ENCODE data around the gene VTI1A.
"Not testable (repeated sequence)": the region's sequence is repeated elsewhere in the genome, so short reads cannot be mapped to it uniquely, and the experiment has no call there.

Gene VTI1A

DNA sequence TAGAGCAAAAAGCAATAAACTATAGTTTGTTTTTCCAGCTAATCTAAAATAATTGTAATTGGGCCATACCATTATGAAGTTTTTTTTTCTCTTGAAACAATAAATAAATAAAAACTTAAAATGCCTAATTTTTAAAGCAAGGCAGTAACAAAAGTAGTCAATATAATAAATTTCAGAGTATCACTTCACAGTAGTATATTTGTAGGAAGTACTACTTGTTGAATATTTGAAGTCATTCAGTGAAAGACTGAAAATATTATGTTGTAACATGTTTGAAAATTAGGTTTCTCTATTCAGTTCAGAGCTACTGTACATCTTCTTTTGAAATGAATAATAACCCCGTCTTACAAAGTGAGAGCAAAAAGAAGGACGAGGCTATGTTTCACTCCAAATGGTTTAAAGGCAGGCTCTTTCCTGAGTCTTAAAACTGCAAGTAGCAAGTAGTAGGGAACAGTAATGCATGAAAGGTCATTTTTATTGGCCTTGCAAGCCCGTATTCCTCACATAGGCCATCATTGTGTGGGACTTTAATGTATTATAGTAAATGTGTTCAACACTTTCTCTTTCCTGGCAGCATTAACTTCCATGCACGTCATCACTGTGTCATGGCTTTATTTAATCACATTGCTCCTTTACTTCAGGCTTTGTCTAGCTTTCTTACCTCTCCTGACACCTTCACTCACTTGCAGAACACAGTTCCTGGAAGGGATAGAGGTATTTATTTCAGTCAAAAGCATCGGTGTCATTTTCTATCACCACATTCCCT is 141.4 kb downstream of the VTI1A start:
- DNase-seq (ENCODE audit: low read depth in 3 of 3), result no peak

- DNase-seq (ENCODE audit: low read depth in 3 of 3), result no peak
Measured at GRCh38 chr10:112589081-112589480, 142.1 kb downstream of the VTI1A start.

GRCh38 chr10:112590786-112591185 is 143.8 kb downstream of the VTI1A start:
- not testable (repeated sequence) for DNase-seq (ENCODE audit: low read depth in 3 of 3)

- DNase-seq (ENCODE audit: low read depth in 3 of 3), result no peak
Measured at GRCh38 chr10:112593023-112593422, 146.0 kb downstream of the VTI1A start.

DNA sequence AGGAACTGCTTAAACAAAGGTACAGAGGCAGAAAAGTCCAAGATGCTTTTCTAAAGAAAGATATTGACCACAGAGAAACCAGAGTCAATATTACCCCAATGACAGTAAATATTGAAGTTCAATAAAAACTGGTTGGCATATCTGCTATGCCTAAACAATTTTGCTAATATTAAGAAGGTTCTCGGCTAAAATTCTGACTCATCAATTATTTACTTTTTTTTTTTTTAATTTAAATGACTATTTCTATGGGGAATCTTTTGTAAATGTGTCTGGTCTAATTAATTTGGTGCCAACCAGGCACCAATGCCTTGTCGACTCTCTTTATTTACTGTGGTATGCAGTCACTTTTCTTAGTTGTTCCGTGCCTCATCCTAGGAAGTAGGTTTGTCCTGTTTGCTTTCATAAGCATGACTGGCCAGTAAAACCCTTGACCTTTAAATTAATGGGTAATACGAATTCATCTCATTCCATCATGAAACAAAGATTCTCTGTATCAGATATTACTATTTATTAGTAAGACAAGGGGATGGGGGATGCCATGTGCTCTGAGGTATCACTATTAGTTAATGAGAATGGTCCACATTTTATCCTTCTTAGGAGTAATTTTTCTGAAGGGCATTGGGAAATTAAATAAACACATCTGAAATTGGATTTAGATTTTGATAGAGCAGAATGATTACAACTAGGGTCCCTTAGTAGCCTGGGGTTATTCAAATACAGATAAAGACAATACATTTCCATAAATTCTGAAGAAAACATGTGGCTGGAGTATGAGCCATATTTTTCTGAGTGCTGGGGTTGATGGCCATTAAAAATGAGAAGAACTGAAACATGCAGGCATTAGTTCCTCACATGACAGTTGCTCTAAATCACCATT is 154.4 kb downstream of the VTI1A start:
- no peak for DNase-seq (ENCODE audit: low read depth in 3 of 3)

GRCh38 chr10:112603062-112603461 is 156.0 kb downstream of the VTI1A start:
- DNase-seq (ENCODE audit: low read depth in 3 of 3), result no peak

DNA sequence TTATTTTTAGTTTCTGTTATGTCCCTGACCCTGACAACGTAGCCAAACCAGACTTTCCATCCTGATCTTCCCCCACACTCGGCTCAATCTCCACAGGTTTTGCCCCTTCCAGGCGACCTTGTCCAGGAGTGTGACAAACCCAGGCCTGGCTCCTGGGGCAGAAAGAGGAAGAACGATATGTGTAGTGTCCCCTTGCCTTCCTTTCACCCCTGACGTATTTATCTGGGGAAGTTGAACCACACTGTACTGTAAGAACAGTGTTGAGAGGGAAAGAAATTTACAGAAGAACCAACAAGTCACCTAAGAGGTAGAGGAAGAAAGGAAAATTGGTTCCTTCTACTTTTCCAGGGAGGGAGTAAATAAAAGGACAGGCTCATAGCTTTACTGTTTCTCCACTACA is 158.0 kb downstream of the VTI1A start:
- DNase-seq (ENCODE audit: low read depth in 3 of 3), result no peak

- DNase-seq (ENCODE audit: low read depth in 3 of 3), result no peak
Measured at GRCh38 chr10:112607506-112607905, 160.5 kb downstream of the VTI1A start.

GRCh38 chr10:112613620-112614019 is 166.6 kb downstream of the VTI1A start:
- DNase-seq (ENCODE audit: low read depth in 3 of 3), result no peak

DNA sequence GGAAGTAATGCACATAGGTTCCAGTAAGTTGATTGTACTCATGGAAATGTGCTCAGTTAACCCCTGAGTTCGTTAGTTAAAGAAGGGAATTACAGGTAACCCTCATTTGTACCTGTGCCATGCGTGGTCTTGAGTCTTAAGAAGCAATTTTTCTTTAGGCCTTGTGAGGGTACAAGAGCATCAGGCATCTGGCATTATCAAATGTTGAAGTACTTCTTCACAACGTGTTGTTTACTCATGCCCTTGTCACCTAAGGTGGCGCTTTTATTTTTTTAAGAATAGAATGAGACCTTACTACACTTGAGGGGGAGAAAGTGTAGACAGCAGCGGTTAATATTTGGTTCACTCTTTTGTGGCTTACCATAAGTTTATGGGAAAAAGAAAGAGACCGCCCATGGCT is 167.1 kb downstream of the VTI1A start:
- no peak for DNase-seq (ENCODE audit: low read depth in 3 of 3)

GRCh38 chr10:112614586-112614985 is 167.6 kb downstream of the VTI1A start:
- DNase-seq (ENCODE audit: low read depth in 3 of 3), result no peak

DNA sequence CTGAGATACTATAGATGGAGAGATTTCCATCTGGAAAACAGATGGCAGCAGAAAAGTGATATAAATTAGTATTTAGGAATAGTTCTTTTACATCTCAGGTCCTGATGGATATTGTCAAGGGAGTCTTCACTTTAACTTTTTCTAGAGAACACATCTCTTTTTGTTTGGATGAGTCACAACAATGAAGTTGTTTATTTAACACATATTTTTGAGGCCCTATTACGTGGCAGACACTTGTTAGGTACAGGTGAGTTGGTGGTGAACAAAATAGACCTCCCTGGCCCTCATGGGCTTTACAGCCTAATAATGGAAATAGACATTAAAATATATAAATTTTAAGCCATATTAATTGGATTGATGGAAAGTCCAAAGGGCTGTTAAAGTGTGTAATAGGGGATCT is 168.3 kb downstream of the VTI1A start:
- no peak for DNase-seq (ENCODE audit: low read depth in 3 of 3)

- DNase-seq (ENCODE audit: low read depth in 3 of 3), result no peak
Measured at GRCh38 chr10:112616647-112617046, 169.6 kb downstream of the VTI1A start.

- no peak for DNase-seq (ENCODE audit: low read depth in 3 of 3)
Measured at GRCh38 chr10:112618814-112619213, 171.8 kb downstream of the VTI1A start.

- DNase-seq (ENCODE audit: low read depth in 3 of 3), result no peak
Measured at GRCh38 chr10:112619556-112619955, 172.5 kb downstream of the VTI1A start.

GRCh38 chr10:112622786-112623185 is 175.8 kb downstream of the VTI1A start:
- no peak for DNase-seq (ENCODE audit: low read depth in 3 of 3)

DNA sequence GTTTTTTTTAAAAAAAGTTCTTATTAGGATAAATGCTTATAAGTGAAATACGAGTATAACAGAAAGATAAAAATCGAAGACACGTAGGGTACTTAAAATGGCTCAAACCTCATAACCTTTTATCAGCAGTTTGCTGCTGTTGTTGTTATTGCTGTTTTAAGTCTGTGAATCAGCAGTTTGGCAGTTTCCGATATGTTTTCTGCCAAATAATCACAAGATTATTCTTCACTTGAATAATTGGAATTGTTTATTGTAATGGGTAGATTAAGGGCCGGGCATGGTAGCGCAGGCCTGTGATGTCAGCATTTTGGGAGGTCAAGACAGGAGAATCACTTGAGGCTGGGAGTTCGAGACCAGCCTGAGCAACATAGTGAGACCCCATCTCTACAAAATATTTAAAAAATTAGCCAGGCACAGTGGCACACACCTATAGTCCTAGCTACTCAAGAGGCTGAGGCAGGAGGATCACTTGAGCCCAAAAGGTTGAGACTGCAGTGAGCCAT is 177.6 kb downstream of the VTI1A start:
- no peak for DNase-seq (ENCODE audit: low read depth in 3 of 3)

- DNase-seq (ENCODE audit: low read depth in 3 of 3), result no peak
Measured at GRCh38 chr10:112628951-112629609, 182.1 kb downstream of the VTI1A start.

DNA sequence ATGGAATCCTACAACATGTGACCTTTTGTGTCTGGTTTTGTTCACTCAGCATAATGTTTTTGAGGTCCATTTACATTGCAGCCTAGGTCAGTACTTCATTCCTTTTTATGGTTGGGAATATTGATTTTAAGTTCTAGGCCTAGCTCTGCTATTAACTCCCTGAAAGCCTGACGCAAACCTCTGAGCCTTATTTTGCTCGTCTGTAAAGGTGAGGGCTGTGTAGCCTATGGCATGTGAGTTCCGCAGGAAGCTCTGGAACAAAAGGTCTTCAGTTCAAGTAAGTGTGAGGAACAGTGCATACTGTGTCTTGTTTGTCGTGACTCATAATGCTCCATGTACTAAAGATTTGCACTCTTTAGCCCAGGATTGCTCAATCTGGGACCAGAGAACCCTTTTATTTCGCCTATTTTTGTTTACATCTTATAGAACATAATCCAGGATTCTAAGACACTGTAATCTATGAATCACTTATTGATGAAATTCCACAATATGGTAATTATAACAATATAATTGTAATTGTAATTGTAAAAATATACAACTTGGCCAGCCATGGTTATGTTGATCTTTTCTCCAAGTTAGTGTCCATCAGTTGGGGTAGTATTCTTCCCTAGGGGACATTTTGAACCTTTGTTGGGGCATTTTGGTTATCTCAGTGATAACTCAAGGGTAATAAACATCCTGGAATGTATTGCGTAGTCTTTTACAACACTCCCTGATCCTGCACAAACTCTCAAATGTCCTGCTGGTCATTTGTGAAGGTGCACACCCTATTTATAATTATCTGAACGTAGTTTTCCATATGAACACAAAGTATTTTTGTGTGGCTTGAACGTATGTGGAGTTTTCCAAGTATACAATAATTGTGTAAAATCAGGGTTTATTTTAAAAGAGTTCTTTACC is 184.7 kb downstream of the VTI1A start:
- no peak for DNase-seq (ENCODE audit: low read depth in 3 of 3)

- no peak for DNase-seq (ENCODE audit: low read depth in 3 of 3)
Measured at GRCh38 chr10:112634096-112634830, 187.2 kb downstream of the VTI1A start.

GRCh38 chr10:112637901-112638300 is 190.9 kb downstream of the VTI1A start:
- no peak for DNase-seq (ENCODE audit: low read depth in 3 of 3)
